Measurements from ENCODE around the gene MAP1A.

- TF ChIP-seq POLR2A (IDR thresholded peaks at IDR 0.05) (no peak), CTCF (IDR thresholded peaks at IDR 0.05 in 4 of 5, conservative IDR thresholded peaks at IDR 0.05 in 1 of 5) (no peak)
Measured at GRCh38 chr15:43509660-43510199, 7.7 kb upstream of the MAP1A start.

Data from gastrocnemius medialis (tissue), 4 donors.